Right renal pelvis (tissue), 4 donors: ENCODE measurements around the gene ATP13A5. TPM values are rescaled to one million over a fixed set of nuclear protein-coding genes. Genes with fewer than 3 reads are reported as not detected.

Experiments used
- DNase-seq, 4 donors: peaks; one replicate each; pipeline ENCODE4 v3.0.0-alpha.2; 2013; ENCODE audit warnings: low read depth in 4 of 4, low spot score in 3 of 4, missing footprints in 1 of 4
- polyA plus RNA-seq, 4 donors: library from polyadenylated mRNA; unstranded; fragments of 120-200 nt; gene quantifications; one replicate each; pipeline ENCODE4 v1.2.1, GENCODE V29; 2013; ENCODE audit not compliant: insufficient read length in 4 of 4

Gene ATP13A5
- polyA plus RNA-seq, 4 donors, result 0.08 to 0.20 TPM; not detected in 2

- DNase-seq, result no peak
Measured at GRCh38 chr3:193271101-193271840, 107.3 kb downstream of the ATP13A5 start.

DNA sequence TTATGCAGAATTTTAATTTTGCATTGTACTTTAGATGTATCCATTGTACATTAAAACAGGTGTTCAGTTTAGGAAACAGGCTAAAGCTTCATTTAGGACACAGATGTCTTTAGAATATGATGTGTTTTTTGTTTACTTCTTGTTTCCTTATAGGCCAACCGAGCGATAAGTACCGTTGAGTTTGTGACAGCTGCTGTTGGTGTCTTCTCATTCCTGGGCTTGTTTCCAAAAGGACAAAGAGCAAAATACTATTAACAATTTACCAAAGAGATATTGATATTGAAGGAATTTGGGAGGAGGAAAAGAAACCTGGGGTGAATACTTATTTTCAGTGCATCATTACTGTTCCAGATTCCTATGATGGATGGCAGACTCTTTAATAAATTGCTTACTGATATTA, 108.1 kb downstream of the ATP13A5 start:
- no peak for DNase-seq

- no peak for DNase-seq
Measured at GRCh38 chr3:193269343-193270028, 109.1 kb downstream of the ATP13A5 start.

- no peak for DNase-seq
Measured at GRCh38 chr3:193262707-193263106, 115.8 kb downstream of the ATP13A5 start.

GRCh38 chr3:193261970-193262369, 116.6 kb downstream of the ATP13A5 start:
- DNase-seq, result no peak

DNA sequence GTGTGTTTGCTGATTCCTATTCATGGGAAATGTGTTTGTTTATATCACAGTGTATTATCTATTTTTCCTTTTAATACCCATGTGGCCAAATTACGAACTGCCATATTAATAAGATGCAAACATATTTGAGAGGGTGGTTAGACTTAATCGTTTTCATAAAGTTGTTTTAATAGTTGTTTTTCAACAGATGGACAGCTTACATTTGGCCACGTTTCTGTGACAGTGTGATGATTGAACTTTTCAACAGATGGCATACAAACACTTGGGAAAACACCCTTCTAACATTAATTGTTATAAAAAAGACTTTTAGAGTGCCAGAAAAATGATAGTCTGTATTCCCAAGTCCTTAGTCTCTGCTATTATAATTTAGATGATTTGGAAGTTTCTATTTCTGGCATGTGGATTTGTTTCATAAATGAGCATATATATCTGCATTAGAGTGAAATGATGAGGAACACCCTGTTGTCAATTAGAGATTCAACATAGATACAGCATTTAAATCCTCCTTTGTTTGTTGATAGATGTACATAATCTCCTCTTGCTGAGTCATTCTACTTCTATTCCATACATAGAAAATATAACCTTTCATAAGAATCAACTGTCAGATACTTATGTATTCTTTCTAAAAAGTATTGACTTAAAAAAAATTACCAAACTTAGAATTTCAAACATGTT, 124.4 kb downstream of the ATP13A5 start:
- DNase-seq, result no peak

DNA sequence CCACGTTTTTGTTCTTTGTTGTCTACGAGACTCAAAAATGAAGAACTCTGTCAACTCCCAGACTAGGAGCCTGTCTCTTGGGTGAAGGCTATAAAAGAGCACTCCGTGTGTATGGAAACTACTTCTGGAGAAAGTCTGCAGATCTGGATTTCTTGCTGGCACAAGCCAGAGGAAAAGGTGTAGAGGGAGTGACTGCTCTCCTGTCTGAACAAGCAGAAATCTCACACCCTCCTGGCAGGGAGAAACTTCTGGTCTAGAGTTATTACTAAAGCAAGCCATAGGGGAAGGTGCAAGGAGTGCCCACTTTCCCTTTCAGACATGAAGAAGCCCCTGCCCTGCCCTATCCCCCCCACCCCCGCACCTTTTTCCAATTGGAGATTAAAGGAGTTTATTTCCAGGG, 128.1 kb downstream of the ATP13A5 start:
- DNase-seq, result no peak

- DNase-seq, result no peak
Measured at GRCh38 chr3:193248848-193249468, 129.6 kb downstream of the ATP13A5 start.

GRCh38 chr3:193243571-193243970, 135.0 kb downstream of the ATP13A5 start:
- no peak for DNase-seq

DNA sequence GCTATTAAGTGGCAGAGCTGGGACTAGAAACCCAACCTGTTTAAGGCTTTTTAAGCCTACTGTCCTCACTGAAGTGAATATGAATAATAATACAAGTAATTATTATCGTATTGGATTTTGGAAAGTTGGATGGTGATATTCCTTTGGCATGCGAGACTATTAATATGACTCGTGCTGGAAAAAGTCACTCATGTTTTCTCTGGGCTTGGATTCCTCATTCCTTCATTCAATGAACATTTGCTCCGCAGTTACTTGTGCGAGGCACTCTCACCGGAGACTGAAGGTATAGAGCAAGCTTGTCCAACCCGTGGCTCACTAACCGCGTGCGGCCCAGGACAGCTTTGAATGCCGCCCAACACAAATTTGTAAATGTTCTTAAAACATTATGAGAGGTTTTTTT, 136.8 kb downstream of the ATP13A5 start:
- DNase-seq, result no peak

GRCh38 chr3:193240850-193241706, 137.5 kb downstream of the ATP13A5 start, which contains the start of gene PLAAT1:
TSS of gene PLAAT1 (plus strand) at chr3:193241222. CDS start at chr3:193255651, 14,429 bp downstream.
- peak; percentile 31 to 57 (median 49) for DNase-seq

- DNase-seq, result peak in 1 of 4 donors; percentile 4
Measured at GRCh38 chr3:193240436-193240849, 138.1 kb downstream of the ATP13A5 start.

- no peak for DNase-seq
Measured at GRCh38 chr3:193237030-193237429, 141.5 kb downstream of the ATP13A5 start.

GRCh38 chr3:193236599-193236998, 142.0 kb downstream of the ATP13A5 start:
- DNase-seq, result no peak

- no peak for DNase-seq
Measured at GRCh38 chr3:193231201-193231600, 147.4 kb downstream of the ATP13A5 start.

- no peak for DNase-seq
Measured at GRCh38 chr3:193230610-193231009, 147.9 kb downstream of the ATP13A5 start.

- DNase-seq, result no peak
Measured at GRCh38 chr3:193229851-193230420, 148.6 kb downstream of the ATP13A5 start.

GRCh38 chr3:193228206-193228605, 150.3 kb downstream of the ATP13A5 start:
- DNase-seq, result no peak

DNA sequence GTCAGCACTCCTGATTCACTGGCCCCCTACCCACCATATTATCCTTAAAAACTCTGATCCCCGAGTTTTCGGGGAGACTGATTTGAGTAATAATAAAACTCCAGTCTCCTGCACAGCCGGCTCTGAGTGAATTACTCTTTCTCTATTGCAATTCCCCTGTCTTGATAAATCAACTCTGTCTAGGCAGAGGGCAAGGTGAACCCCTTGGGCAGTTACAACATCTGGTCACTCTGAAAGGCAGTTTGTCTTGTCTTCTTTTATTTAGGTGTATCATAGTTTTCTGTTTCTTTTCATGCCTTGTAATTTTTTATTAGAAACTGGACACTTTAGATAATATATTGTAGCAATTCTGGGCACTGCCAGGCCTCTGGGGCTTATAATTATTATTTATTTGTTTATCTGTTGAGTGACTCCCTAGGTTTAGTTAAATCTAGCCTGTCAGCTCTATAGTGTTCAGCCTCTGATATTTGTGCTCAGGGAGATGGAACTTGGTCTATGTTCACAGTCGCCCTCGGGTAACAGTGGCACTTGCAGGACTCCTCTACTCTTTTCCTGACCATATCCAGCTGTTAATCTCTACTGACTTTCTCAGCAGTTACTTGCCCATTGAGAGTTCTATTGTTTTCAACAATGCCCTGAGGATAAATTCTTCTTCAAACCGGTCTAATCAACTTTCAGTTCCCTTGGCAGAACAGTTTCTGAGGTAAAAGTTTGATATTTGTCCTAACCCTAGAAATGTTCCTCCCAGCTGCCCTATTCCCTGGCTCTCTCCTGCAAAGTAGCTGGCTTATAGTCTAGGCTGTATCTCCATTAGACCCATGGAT, 153.0 kb downstream of the ATP13A5 start:
- no peak for DNase-seq
